Measurements from ENCODE around the gene KLK15.

KLK15 gene

GRCh38 chr19:50875795-50876422 lies 42.5 kb upstream of the KLK15 start:
- TF ChIP-seq CTCF (IDR thresholded peaks at IDR 0.05; ENCODE audit: borderline replicate concordance, control extremely low read depth, extremely low read depth, insufficient read depth, missing control alignments) = no peak
- DNase-seq (ENCODE audit: low spot score) = peak; percentile 73
- in situ Hi-C loops (cut with MboI; ENCODE audit: low sequenced_read_pairs, unreplicated experiment) = no loop called here

GRCh38 chr19:50874211-50874610 lies 40.8 kb upstream of the KLK15 start:
- TF ChIP-seq CTCF (IDR thresholded peaks at IDR 0.05; ENCODE audit: borderline replicate concordance, control extremely low read depth, extremely low read depth, insufficient read depth, missing control alignments) = no peak
- in situ Hi-C loops (cut with MboI; ENCODE audit: low sequenced_read_pairs, unreplicated experiment) = no loop called here
- DNase-seq (ENCODE audit: low spot score) = no peak

GRCh38 chr19:50873056-50873455 lies 39.7 kb upstream of the KLK15 start, which contains the start of gene KLK2:
KLK2 (plus strand) TSS chr19:50873439; CDS start chr19:50873474, 35 bp downstream.
- no peak for TF ChIP-seq CTCF (IDR thresholded peaks at IDR 0.05; ENCODE audit: borderline replicate concordance, control extremely low read depth, extremely low read depth, insufficient read depth, missing control alignments)
- DNase-seq (ENCODE audit: low spot score) = no peak
- in situ Hi-C loops (cut with MboI; ENCODE audit: low sequenced_read_pairs, unreplicated experiment) = no loop called here

GRCh38 chr19:50870417-50871089 lies 37.2 kb upstream of the KLK15 start:
- in situ Hi-C loops (cut with MboI; ENCODE audit: low sequenced_read_pairs, unreplicated experiment) = no loop called here
- TF ChIP-seq CTCF (IDR thresholded peaks at IDR 0.05; ENCODE audit: borderline replicate concordance, control extremely low read depth, extremely low read depth, insufficient read depth, missing control alignments) = no peak
- DNase-seq (ENCODE audit: low spot score) = no peak

GRCh38 chr19:50869479-50869878 lies 36.1 kb upstream of the KLK15 start:
- TF ChIP-seq CTCF (IDR thresholded peaks at IDR 0.05; ENCODE audit: borderline replicate concordance, control extremely low read depth, extremely low read depth, insufficient read depth, missing control alignments) = no peak
- in situ Hi-C loops (cut with MboI; ENCODE audit: low sequenced_read_pairs, unreplicated experiment) = no loop called here

GRCh38 chr19:50861496-50862286 lies 28.3 kb upstream of the KLK15 start:
- no peak for TF ChIP-seq CTCF (IDR thresholded peaks at IDR 0.05; ENCODE audit: borderline replicate concordance, control extremely low read depth, extremely low read depth, insufficient read depth, missing control alignments)
- DNase-seq (ENCODE audit: low spot score) = no peak
- in situ Hi-C loops (cut with MboI; ENCODE audit: low sequenced_read_pairs, unreplicated experiment) = no loop called here

More at GRCh38 chr19:50869479-50869878, 36.1 kb upstream of the KLK15 start:
- DNase-seq (ENCODE audit: low spot score) = no peak
